GM18499 (cell line): ENCODE data around the gene GSX2.
"Not testable (repeated sequence)": the region's sequence is repeated elsewhere in the genome, so short reads cannot be mapped to it uniquely, and the experiment has no call there.

Source experiments
- ATAC-seq: cut with Tn5 transposase; IDR thresholded peaks from one replicate; pipeline ENCODE4 v1.9.1; 2021; ENCODE audit warnings: moderate number of reproducible peaks; ENCODE audit not compliant: insufficient read depth, unreplicated experiment

GSX2 gene

DNA sequence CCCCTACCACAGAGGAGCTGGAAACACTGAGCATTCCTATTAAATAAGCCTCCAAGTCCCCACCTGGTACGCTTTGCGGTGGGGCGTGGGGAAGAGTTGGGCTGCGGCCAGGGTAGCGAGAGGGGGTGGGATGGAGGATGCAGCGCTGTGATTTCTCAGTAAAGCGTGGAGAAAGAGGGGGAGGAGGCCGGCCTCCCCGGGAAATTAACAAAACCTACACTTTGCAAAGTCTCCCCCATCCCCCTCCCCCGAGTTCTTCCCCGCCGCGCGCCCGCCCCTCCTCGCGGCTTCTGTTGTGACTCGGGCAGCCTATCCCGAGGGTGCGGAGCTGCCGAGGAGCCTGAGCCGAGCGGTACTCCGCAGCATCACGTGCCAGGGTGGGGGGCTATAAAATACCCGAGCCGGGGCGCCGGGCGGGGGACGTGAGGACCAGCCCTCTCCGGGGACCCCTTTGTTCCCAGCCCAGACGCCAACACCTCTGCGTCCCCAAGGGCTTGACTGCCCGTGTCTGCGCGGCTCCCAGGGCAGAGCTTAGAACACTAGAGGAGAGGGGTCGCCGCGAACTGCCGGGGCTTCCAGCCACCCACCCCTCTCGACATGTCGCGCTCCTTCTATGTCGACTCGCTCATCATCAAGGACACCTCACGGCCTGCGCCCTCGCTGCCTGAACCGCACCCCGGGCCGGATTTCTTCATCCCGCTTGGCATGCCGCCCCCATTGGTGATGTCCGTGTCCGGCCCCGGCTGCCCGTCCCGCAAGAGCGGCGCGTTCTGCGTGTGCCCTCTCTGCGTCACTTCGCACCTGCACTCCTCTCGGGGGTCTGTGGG is at the start of gene GSX2:
Gene GSX2, plus strand, starts transcription at position 416 of the 827 bp plus-strand sequence. Its CDS starts 182 bp downstream, at position 598.
- no peak for ATAC-seq

DNA sequence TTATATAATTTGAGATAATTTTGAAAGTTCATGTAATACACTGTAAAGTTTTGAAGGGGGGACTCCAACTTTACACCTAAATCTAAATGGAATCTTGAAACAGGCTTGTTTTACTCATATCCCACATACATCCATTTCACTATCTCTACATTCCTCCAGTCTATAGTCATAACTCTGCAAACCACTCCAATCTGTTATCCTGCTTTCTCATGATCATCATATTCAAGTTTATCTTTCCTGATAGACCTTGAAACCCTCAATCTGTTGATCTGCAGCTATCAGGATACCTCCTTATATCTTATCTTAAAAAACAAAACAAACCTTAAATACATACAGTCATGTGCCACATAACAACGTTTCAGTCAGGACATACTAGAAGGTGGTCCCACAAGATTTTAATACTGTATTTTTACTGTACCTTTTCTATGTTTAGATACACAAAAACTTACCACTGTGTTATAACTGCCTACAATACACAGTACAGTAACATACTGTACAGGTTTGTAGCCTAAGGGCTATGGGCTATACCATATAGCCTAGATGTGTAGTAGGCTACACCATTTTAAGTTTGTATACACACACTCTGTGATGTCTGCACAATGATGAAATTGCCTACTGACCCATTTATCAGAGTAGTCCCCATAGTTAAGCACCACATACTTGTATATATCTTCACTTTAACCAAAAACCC is 49.6 kb upstream of the GSX2 start:
- no peak for ATAC-seq

GRCh38 chr4:54053322-54053721 is 46.6 kb upstream of the GSX2 start:
- ATAC-seq = not testable (repeated sequence)

GRCh38 chr4:54054501-54054900 is 45.5 kb upstream of the GSX2 start:
- no peak for ATAC-seq

GRCh38 chr4:54055494-54055893 is 44.5 kb upstream of the GSX2 start:
- ATAC-seq = no peak

DNA sequence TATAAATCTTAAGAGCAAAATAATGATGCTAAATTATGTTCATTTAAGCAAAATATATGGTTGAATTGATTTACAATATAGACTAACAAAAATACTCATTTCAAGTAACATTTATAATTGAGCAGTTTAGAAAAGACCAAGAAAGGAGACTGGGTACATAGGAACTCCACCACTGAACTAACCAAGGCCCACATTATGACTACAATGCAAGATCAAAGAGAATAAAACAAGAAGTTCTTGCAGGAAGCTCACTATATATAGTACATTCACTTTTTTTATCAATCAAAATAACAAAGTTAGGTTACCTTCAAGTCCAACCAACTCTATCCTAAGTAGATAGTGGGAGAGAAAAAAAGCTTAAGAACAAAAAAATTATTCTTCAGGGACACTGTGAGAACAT is 43.6 kb upstream of the GSX2 start:
- no peak for ATAC-seq

DNA sequence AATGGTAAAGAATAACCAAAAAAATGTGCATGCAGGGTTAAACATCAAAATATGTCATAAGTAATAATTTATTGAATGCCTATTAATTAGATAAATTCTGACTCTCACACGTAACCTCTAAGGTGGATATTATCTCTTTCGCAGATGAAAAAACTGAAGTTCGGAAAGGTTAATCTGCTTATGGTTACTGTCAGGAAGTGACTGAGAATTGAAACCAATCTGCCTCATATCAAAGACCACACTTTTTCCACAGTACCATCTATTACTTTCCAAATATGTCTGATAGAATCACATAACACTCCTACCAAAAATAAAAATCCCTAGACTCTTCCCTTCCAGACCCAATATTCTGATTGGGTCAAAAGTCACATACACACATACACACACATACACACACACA is 41.8 kb upstream of the GSX2 start:
- no peak for ATAC-seq

DNA sequence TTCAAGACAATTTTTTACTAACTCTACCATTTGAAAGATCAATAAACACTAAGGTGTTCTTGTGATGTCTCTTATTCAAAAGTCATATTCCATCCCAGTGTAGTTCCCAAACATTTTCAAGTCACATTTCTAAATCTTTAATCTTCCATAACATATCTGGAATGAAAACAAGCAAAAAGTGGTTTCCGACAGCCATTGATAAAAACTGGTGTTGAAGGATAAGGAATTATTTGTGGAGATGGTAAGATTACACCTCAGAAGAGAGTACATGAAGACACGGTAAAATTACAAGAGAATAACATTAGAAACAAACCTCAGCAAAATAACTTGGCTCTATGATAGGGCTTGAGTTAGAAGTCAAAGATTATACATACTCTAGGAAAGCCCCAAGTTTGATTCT is 39.8 kb upstream of the GSX2 start:
- no peak for ATAC-seq

GRCh38 chr4:54061067-54061466 is 38.9 kb upstream of the GSX2 start:
- ATAC-seq = no peak

GRCh38 chr4:54061873-54062272 is 38.1 kb upstream of the GSX2 start:
- ATAC-seq = no peak

DNA sequence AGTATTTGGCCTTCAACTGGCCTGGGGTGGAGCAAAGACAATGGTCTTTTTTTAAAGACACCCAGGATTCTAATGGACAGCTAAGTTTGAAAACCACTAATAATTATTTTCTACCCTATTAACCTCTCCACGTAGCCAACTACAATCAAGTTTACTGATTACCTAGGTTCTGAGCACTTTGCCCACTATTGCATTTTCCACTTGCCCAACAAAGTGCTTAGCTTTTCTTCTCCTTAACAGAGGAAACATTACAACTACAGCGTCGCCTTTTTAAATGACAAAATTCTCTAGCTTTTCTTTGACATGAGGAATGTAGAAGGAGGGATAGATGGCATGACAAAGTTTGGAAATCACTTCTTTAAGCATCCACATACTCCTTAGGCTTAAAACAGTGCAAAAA is 37.6 kb upstream of the GSX2 start:
- no peak for ATAC-seq

DNA sequence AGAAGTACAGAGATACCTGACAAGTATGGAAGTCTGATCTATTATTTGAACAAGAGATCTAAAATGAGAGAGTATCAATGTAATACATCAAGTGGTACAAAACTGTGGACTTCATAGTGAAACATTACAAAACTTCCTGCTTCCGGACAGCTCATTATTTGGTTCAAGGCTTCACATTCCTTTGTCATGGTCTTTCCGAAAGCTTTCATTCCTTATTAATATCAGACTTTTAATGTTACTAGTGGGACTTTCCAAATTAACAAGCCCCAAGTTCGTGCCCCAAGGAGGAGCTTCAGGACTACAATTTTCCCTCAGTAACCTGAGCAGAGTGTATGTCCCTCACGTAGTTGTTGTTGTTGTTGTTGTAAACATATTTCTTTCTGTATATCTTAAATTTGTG is 36.7 kb upstream of the GSX2 start:
- no peak for ATAC-seq

GRCh38 chr4:54063737-54064316 is 36.1 kb upstream of the GSX2 start:
- peak; percentile 6 for ATAC-seq

DNA sequence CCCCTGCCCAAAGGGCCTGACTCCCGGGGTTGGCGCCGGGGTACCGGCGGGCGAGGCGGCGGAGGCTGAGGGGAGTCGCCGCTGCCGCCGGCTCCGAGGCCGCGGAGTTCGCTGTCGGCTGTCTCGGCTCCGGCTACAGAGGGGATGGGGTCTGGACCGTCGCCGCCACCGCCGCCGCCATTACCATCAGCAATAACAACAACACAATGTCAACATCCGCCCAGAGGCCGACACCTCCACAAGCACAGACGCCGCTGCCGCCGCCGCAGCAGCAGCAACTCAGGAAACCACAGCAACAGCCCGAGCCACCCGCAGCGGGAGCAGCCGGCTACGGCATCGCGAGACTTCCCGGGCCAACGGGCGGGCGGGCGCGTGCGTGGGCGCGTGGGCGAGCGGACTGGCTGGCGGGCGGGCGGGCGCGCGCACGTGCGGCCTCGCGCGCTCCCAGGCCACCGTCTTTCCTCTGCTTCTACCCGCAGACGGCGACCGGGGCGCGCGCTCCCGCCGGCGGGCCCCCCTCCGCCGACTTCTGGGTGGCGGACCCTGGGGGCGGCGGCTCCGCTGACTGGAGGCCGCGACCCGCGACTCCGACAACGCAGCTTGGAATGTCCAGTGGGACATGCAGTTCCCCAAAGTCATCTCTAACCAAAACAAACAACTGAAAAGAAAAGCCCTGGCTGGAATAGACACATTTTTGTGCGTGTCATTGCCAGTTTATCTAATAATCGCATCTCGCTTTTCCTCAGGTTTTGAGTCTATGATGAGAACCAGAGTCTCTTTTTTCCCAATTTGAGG is 35.4 kb upstream of the GSX2 start, which contains the start of gene CHIC2:
Gene CHIC2, minus strand, starts transcription at position 289 of the 795 bp plus-strand sequence. CDS start 305 bp downstream, outside the sequence.
- ATAC-seq = peak; percentile 93

GRCh38 chr4:54065282-54066087 is 34.5 kb upstream of the GSX2 start:
- ATAC-seq = no peak

DNA sequence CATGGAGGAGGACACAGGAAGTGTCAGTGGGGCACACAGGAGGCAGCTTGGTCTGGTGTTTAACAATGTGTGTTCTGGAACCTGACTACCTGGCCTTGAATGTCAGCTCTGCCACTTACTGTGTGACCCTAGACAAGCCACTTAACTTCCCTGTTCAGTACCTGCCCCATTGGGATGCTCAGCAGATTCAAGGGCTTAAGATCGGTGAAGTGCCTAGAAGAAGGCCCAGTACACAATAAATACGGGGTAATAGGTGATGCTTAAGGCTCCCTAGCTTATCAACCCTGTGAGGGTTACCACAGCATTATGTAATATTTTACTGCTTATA is 33.9 kb upstream of the GSX2 start:
- ATAC-seq = no peak

- ATAC-seq = no peak
Observed at GRCh38 chr4:54066718-54067129, 33.2 kb upstream of the GSX2 start.

- ATAC-seq = no peak
Observed at GRCh38 chr4:54067166-54067565, 32.8 kb upstream of the GSX2 start.

DNA sequence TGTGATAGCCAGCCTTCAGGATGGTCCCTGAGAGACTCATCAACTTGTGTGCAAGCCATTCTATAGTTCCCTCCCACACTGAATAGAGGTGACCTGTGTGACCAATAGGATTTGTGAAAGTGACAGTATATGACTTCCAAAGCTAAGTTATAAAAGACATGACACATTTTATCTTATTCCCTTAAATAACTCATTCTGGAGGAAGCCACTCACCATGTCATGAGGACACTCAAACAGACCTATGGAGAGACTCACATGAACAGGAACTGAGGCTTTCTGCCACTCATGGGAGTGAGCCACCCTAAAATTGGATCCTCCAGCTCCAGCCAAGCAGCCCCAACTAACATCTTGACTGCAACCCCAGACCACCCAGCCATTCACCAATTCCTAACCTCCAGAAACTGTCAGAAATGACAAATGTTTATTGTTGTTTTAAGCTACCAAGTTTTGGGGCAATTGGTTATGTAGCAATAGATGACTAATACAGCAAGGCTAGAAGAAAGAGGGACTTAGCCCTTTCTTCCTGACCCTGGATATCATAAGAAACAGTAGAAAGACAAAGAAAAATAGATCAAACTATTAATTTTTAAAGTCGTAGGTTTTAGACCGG is 26.6 kb upstream of the GSX2 start:
- no peak for ATAC-seq
